IMR-90 (cell line): ENCODE results near the gene NARS2.

ENCODE experiments used
- ELK1 ChIP-seq: fragments of 150-350 bp; IDR thresholded peaks from 2 replicates; pipeline ENCODE4 v1.6.1; 2016; ENCODE audit warnings: low read depth, mild to moderate bottlenecking, low read length, moderate library complexity, borderline replicate concordance
- MAZ ChIP-seq: IDR thresholded peaks from 2 replicates; pipeline ENCODE4 v1.6.1; 2012; ENCODE audit warnings: low read depth, mild to moderate bottlenecking, low read length, improper control_type of control experiment, moderate library complexity, borderline replicate concordance
- MXI1 ChIP-seq: IDR thresholded peaks from 2 replicates; pipeline ENCODE4 v1.6.1; 2012; ENCODE audit warnings: low read depth, mild to moderate bottlenecking, low read length, moderate library complexity, borderline replicate concordance
- POLR2A ChIP-seq: IDR thresholded peaks from 2 replicates; pipeline ENCODE4 v1.6.1; 2012; ENCODE audit warnings: mild to moderate bottlenecking, low read depth, low read length
- TF ChIP-seq, protein P1 (sequence below): conservative IDR thresholded peaks from 2 replicates; pipeline ENCODE4 v1.5.1; 2012; ENCODE audit warnings: mild to moderate bottlenecking, low read depth, low read length, improper control_type of control experiment
- TF ChIP-seq, protein P2 (sequence below): fragments of 150-350 bp; IDR thresholded peaks from 2 replicates; pipeline ENCODE4 v1.6.1; 2017; ENCODE audit warnings: mild to moderate bottlenecking, antibody characterized with exemption, low read length, low read depth

DNA sequence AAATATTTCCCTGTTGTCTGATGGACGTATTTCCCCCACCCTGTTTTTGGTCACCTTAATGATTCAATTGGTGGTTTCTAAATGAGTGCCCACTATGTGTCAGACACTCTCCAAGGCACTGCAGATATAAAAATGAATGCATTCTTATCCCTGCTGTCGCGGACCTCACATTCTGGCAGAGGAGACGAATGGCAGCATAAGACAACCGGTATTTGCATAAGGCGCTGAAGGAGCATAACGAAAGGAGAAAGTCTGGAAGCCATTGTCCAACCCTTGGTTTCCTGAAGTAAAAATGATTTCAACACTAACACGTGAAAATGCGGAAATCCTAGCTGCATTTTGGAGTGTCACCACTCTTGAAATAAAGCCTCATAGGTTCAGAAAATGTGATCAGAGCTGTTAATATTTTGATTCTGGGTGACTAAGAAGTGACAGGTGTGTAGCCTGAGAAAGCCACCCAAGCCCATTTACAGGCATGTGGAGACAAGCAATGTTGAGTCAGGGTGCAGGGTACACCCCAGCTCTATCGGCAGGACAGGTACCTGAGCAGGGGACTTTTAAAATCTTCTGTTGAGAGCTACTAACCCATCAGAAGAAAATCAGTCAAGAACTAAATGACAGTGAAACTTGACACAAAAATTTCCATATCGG, 146.9 kb downstream of the NARS2 start:
- TF ChIP-seq, protein P1, sequence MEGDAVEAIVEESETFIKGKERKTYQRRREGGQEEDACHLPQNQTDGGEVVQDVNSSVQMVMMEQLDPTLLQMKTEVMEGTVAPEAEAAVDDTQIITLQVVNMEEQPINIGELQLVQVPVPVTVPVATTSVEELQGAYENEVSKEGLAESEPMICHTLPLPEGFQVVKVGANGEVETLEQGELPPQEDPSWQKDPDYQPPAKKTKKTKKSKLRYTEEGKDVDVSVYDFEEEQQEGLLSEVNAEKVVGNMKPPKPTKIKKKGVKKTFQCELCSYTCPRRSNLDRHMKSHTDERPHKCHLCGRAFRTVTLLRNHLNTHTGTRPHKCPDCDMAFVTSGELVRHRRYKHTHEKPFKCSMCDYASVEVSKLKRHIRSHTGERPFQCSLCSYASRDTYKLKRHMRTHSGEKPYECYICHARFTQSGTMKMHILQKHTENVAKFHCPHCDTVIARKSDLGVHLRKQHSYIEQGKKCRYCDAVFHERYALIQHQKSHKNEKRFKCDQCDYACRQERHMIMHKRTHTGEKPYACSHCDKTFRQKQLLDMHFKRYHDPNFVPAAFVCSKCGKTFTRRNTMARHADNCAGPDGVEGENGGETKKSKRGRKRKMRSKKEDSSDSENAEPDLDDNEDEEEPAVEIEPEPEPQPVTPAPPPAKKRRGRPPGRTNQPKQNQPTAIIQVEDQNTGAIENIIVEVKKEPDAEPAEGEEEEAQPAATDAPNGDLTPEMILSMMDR = no peak
- TF ChIP-seq ELK1 (no peak), POLR2A (no peak), MAZ (no peak), MXI1 (no peak)
- TF ChIP-seq, protein P2, sequence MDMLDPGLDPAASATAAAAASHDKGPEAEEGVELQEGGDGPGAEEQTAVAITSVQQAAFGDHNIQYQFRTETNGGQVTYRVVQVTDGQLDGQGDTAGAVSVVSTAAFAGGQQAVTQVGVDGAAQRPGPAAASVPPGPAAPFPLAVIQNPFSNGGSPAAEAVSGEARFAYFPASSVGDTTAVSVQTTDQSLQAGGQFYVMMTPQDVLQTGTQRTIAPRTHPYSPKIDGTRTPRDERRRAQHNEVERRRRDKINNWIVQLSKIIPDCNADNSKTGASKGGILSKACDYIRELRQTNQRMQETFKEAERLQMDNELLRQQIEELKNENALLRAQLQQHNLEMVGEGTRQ = no peak
